Fibroblast of upper back skin (primary cell): Measurements from ENCODE around the gene PTPN5.
"Not testable (repeated sequence)": the region's sequence is repeated elsewhere in the genome, so short reads cannot be mapped to it uniquely, and the experiment has no call there.

Experiments
- DNase-seq: peaks from one replicate; pipeline ENCODE4 v3.0.0-alpha.2; 2013

Gene PTPN5

DNA sequence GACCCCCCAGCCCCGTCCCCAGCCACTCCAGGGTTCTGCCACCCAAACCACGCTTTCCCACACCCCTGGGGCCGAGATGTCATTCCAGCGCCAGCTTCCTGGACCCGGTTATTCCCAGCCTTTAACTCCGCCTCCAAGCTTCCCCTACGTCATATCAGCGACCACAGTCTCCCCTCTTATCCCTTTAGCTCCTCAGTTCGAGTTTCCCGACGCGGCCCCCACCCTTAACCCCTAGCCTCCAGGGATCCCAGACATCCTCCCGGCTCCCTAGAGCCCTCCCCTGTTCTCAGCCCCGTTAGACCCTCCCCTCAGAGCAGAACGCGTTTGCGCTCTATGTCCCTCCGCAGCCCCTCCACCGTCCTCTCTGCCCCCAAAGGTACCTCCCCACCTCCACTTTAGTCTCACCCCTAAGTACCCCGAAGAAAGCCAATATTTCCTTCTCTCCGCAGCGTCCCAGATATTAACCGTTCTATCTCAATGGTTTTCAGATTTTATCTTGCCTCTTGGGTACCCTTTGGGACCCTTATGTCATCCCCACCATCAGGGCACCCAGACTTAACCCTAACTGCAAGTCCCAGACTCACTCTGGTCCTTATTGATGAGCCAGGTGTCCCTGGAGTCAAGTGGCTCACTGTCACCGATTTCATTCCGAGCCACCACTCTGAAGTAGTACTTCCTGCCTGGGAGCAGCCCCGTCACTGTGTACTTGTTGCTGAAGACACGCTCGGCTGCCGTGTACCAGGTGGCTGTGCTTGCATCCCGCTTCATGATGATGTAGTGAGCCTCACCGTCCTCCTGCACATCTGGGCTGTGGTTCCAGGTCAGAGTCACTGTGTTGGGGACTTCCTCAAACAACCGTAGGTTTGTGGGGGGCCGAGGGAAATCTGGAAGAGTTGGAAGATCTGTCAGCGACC lies 85.0 kb downstream of the PTPN5 start:
- peak; percentile 45 for DNase-seq

DNA sequence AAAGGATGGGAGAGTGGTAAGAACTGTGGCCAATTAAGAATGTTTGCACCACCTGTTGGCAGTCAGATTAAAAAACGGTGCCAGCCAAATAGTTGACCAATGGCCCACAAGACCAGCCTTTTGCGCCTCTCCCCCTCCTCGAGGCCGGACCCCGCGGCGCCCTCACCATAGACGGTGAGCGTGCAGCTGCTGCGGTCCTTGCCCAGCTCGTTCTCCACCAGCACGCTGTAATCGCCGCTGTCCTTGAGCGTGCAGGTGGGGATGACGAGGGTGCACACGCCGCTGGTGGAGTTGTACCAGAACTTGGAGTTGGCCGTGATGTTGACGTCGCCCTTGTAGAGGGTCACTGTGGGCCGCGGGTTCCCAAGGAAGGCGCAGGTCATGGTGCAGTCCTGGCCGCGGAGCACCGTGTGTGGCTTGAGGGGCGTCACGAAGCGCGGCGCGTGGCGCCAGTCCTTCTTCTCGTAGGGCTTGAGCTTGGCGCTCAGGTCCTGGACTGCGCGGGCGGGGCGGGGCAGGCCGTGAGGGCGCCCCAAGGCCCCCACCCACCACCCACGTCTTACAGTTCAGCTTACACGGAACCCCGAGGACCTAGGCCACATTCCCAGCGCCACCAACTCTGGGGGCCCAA lies 85.8 kb downstream of the PTPN5 start:
- DNase-seq = no peak

DNA sequence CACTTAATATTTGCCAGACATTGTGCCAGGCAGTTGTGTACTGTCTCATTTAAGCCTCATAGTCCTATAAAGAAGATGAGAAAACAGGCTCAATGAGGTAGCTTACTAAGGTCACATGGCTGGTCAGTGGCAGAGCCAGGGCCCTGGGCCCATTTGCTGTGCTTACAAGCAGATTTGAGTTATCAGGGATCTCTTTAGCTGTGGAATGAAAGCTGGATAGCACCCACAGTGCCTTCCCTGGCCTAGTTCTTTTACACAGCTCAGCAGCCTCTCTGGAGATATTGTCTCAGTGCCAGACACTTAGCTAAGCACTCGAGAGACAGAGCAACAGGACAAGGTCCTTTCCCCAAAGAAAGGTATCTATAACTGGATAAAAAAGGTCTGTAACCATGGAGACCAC lies 86.9 kb downstream of the PTPN5 start:
- DNase-seq = no peak

DNA sequence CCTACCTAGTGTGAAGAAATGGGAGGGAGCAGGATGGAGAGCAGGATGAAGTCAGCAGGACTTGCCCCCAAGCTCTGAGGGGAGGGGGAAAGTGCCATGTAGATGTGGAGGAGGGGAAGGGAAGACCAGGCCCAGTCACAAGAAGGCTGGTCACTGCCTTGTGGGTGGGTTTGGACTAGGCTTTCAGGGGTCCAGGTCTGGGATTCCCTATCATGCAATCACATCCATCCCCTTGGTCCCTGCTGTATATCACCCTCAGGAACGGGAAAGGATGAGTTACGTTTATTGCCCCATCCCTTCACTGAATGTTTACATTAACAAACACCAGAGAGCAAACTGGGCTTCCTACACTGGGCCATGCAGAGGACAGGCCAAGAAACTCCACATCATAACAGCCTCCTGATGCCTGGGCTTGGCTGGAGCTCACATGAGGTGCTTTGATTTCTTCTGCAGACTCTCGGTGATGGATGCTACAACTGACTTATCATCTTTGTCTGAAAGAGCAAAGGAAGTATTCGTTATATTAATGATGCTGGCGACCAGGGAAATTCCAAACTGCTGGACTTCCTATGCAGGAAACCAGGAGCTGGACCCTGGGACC lies 87.5 kb downstream of the PTPN5 start:
- no peak for DNase-seq

DNA sequence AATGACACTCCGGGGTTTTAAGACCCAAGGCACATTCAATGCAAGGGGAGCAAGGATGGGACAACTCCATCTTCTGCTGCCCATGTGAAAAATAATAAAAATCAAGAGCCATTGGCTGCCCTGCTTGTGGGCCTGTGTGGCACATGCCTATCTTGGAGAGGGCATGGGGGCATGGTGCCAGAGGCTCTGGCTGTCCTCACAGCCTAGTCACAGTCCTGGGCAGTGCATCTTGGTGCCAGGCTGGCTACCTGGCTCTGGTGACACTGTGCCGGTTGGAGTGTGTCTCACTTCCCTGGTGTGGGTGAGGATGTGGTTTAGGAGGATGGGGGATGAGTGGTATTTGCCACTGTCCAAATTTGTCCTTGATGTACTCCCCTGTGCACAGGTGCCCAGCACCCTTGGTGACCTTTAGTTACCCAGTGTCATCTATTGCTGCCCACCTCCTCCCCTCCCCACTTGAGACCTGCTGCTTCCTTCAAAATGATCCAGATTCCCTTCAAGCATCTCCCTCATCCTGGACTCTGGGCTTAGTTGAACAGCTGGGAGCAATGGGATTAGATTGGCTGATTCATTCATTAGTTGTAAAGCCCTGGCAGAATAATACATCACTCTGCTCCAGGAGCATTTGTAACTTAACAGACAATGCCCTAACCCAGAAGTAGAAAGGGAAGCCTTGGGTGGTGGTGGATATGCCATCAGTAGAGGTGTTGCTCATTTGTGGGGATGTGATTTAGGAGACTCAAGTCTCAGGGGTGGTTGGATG lies 88.4 kb downstream of the PTPN5 start:
- no peak for DNase-seq

DNA sequence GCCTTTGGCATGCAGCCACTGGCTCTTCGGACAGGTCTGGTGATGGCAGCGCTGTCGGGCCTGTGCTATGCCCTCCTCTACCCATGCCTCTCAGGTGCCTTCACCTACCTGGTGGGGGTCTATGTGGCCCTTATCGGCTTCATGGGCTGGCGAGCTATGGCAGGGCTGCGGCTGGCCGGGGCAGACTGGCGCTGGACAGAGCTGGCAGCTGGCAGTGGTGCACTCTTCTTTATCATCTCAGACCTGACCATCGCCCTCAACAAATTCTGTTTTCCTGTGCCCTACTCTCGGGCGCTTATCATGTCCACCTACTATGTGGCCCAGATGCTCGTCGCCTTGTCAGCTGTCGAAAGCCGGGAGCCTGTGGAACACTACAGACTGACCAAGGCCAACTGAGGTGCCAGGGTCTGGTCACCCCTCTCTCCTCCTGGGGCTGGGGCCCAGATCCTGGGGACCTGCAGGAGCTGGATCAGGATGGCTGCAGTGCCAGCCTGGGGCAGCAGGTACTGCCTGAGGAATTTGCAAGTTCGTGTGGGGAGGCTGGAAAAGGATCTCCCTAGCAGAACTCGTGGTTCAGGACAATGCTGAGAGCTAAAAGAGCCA lies 89.9 kb downstream of the PTPN5 start:
- DNase-seq = no peak

DNA sequence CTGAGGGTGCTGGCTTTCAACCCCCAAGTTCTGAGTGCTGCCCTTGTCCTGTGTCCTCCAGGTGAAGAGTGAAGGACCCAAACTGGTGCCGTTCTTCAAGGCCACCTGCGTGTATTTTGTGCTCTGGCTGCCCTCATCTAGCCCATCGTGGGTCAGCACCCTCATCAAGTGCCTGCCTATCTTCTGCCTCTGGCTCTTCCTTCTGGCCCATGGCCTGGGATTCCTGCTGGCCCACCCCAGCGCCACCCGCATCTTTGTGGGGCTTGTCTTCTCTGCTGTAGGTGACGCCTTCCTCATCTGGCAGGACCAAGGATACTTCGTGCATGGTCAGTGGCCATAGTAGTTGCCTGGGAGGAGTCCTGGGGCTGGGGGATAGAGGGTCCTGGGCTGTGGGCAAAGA lies 90.7 kb downstream of the PTPN5 start:
- no peak for DNase-seq

DNA sequence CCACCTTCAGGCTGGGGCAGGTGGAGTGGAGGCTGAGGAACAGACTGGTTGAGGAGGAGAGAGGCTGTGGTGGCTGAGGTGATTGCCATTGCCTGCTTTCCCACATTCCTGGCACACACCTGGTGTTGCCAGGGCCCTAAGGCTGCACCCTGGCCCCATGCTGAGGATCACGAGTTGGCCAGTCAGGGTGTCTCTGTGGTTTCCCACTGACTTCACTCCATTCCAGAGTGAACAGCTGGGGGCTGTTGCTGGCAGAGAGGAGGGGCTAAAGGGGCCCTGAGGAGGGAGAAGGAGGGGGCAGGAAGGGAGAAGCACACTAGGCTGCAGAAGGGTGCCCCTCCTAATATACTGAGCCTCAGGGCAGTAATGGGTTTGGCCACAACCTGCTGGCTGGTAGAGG lies 91.2 kb downstream of the PTPN5 start:
- no peak for DNase-seq

DNA sequence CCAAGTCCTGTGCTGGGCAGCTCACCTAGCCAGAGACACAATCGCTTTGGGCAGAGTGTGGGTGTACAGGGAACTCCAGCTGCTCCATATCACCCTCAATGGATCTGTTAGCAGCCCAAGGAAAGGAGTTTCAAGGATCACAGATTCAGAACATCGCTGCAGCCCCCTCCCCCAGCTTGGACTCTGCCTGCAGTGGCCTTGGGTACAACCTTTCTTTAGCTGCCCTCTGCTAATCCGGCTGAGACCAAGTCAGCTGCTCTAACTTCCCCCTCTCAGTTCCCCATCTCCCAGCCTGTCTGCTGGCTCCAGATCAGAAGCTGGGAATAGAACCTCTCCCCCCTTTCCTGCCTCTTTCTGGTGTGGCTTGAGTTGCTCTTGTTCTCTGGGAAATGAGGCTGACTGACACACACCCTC lies 91.7 kb downstream of the PTPN5 start:
- no peak for DNase-seq

DNA sequence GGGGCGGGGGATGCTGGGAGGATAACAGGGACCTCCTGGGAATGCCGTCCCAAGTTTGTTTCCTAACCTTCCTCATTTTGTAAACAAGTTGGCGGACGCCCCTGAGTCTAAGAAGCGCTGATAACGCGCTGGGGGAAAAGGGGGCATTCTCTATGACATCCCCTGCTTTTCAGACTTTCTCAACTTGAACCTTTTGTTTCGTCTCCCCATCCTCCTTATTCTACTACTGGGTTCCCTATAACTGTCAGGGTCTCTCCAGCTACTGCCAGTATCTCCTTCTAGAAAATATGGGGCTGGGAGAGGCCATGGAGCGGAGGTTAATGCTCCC lies 92.4 kb downstream of the PTPN5 start:
- no peak for DNase-seq

DNA sequence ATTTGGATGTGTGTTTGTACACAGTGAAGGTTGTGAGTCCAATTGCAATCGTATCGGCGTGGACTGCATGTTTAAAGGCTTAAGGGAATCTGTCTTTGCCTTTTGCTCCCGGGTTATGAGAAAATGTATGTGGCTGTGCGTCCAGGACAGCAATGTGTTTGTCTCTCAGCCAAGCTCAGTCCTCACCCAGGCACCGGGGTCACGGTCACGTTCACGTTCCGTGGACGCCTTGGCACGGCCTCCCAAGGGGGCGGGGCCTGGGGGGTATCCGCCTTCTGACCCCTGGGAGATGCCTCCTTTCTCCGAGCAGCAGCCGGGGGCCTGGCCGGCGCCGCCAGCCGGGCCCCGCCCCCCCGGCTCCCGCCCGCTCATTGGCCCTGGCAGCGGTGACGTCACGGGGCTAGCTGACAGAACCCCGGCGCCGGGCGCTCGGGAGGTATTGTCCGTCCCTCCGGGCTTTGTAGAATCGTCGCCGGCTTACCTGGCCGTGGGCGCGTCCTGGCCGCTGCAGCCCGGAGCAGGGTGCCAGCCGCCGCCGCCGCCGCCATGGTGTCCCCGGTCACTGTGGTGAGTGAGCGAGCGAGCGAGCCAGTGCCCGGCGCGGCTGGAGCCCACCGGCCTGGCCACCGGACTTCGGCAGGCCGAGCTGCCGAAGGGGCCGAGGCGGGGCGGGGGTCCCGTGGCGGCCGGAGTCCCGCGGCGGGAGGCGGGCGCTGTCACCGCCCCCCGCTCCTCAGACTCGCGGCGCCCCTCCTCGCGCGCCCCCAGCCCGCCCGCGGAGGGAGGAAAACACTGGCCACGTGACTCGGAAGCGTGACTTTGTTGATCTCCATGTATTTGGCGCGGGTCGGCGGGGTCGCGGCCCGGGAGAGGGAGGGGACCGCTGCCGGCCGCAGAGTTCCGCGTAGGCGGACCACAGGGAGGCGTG lies 93.0 kb downstream of the PTPN5 start, which contains the start of gene TMEM86A:
Gene TMEM86A, plus strand, starts transcription at position 439 of the 928 bp plus-strand sequence. Its CDS starts 108 bp downstream, at position 547.
- peak; percentile 79 for DNase-seq

DNA sequence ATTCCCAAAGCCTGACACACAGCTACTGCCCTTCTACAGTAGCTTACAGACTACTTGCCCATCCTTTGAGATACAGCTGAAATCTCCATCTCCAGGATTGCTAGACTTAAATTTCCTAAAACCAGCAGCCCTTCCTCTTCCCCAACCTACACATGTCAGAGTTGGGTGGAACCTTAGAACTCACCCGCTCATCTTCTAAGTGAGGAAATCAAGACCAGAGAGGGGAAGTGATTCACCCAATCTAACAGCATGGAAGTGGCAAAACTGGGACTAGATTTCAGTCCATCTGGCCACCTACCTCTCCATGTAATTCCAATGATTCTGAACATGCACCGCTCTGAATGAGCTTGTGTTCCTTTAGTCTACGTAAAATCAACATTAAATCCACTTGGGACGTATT lies 94.0 kb downstream of the PTPN5 start:
- no peak for DNase-seq

DNA sequence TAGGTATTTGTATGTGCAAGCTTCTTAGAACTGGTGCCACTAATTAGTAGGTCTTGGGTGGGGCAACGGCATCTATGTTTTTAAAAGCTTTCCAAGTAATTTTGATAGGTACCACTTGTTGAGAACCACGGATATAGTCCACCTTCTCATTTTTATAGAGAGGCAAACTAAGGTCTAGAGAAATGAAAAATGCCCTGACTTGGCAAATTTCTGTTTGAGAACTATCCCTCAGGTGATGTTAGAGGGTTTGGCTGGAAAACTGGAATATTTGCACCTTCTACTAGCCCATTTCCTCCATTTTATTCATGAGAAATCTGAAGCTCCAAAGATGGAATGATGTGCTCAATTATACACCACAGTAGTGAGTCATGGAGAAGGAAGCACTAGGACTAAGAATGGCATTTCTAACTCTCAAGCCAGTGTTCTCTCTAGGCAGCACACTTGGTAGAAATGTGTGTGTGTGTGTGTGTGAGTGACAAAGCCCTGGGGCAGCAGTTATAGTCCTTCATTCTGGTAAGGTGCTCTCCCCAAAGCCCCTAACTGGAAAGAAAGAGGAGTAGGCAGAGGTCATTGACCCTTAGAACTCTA lies 94.9 kb downstream of the PTPN5 start:
- peak; percentile 41 for DNase-seq

DNA sequence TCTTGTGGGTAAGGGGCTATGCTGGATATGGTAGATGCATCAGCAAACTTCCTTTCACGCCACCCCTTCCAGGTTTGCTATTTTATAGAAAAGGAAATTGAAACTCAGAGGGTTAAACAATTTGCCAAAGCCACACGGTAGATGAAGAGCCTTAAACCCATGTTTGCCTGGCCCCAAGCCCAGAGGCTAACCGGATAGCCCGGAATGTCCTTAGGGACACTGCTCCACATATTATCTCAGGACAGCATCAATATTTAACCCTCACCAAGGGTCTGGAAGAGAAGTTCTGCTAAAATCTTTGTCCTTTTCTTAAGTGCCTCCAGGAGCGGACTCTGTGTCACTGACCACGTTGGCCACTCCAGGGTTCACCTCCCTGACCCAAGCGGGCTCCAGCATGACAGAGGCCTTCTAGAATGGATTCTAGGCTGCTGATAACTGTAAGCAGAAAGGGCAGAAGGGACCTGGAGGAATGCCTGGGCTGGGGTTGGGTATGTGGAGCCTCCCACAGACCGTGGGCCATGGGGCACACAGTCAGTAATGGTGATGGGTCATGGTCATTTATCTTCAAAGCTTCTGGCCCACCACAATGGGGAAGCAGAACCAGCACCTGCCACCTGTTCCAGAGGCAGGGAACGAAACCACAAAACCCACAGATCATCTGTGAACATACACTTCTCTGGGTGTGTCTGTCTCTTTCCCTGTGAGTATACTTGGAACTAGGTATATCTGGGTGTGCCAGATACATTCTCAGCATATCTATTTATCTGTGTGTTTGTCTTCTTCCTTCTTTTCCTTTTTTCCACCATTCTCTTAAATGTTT lies 98.4 kb downstream of the PTPN5 start:
- no peak for DNase-seq

DNA sequence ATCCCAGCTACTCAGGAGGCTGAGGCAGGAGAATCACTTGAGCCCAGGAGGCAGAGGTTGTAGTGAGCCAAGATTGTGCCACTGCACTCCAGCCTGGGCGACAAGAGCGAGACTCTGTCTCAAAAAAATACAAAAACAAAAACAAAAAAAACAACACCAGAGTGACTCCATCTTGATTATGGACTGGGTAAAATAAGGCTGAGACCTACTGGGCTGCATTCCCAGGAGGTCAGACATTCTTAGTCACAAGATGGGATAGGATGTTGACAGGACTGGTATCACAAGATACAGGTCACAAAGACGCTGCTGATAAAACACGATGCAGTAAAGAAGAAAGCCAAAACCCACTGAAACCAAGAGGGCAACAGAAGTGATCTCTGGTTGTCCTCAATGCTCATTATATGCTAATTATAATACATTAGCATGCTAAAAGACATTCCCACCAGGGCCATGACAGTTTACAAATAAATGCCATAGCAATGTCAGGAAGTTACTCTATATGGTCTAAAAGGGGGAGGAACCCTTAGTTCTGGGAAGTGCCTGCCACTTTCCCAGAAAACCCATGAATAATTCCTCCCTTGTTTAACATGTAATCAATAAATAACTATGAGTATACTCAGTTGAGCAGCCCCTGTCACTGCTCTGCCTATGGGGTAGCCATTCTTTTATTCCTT lies 100.0 kb downstream of the PTPN5 start:
- DNase-seq = not testable (repeated sequence)

DNA sequence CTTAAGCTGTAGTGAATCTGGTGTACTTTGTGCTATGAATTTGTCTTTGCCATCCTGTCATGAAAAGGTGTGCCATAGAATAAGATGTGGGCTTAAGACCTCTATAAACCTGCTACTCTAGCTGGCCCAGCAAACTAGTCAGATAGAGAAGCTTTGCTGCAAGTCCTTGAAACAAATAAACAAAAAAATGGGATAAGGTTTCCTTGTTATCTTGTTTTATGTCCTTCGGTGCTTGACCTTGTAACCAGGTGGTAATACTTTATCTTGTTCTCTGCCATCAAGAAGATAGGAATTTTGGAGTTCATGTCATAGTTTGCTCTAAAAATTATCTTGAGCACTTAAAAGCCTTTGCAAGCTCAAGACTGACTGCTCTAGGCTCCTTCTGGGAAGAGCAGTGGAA lies 107.3 kb downstream of the PTPN5 start:
- no peak for DNase-seq

DNA sequence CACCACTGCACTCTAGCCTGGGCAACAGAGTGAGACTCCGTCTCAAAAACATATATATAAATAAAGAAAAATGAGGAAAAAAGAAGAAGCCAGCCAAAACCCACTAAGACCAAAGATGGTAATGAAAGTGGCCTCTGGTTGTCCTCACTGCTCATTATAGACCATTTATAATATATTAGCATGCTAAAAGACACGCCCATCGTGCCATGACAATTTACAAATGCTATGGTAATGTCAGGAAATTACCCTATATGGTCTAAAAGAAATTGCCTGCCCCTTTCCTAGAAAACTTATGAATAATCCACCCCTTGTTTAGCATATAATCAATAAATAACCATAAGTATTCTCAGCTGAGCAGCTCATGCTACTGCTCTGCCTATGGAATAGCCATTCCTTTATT lies 109.1 kb downstream of the PTPN5 start:
- DNase-seq = no peak

DNA sequence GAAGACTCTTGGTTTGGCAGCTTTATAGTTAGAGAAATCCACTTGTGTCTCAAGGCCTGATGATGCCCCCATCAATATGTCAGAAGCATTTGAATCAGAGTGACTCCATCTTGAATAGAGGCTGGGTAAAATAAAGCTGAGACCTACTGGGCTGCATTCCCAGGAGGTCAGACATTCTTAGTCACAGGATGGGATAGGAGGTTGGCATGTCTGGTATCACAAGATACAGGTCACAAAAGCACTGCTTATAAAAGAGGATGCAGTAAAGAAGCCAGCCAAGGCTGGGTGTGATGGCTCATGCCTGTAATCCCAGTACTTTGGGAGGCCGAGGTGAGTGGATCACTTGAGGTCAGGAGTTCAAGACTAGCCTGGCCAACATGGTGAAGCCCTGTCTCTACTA lies 109.6 kb downstream of the PTPN5 start:
- DNase-seq = not testable (repeated sequence)
